Skin epidermis (tissue), 12 donors: ENCODE measurements around the gene SPATC1L.
"Not testable (repeated sequence)": the region's sequence is repeated elsewhere in the genome, so short reads cannot be mapped to it uniquely, and the experiment has no call there.

Experiments used
- H3K27ac ChIP-seq, 21 experiments: fragments of 200-600 bp; sonication (generic) in 11 of 21; one replicate each; pipeline ENCODE4 v1.5.0; 2020; ENCODE audit warnings: mild to moderate bottlenecking in 3 of 21, inconsistent platforms in 2 of 21, moderate library complexity in 2 of 21
- H3K4me3 ChIP-seq, 7 experiments: fragments of 200-600 bp; sonication (generic) in 2 of 7; one replicate each; pipeline ENCODE4 v1.5.0; 2020; ENCODE audit warnings: inconsistent platforms in 2 of 7, mild to moderate bottlenecking in 2 of 7, moderate library complexity in 1 of 7

SPATC1L gene

GRCh38 chr21:46154155-46154954 is 29.9 kb downstream of the SPATC1L start:
- Histone ChIP-seq H3K27ac (no peak overlapping the region), H3K4me3 (no peak overlapping the region)

- Histone ChIP-seq H3K27ac (no peak overlapping the region), H3K4me3 (no peak overlapping the region)
Observed at GRCh38 chr21:46153247-46154154, 30.8 kb downstream of the SPATC1L start.

- Histone ChIP-seq H3K27ac (no peak overlapping the region), H3K4me3 (no peak overlapping the region)
Observed at GRCh38 chr21:46152927-46153246, 31.4 kb downstream of the SPATC1L start.

- no peak overlapping the region for H3K4me3 ChIP-seq
- H3K27ac ChIP-seq, result no peak overlapping the region
Observed at GRCh38 chr21:46151989-46152926, 32.0 kb downstream of the SPATC1L start.

- no peak overlapping the region for H3K27ac ChIP-seq
- H3K4me3 ChIP-seq, result no peak overlapping the region
Observed at GRCh38 chr21:46151261-46151988, 32.8 kb downstream of the SPATC1L start.

GRCh38 chr21:46150491-46151121 is 33.7 kb downstream of the SPATC1L start:
- no peak overlapping the region for H3K27ac ChIP-seq

GRCh38 chr21:46150073-46150472 is 34.2 kb downstream of the SPATC1L start:
- Histone ChIP-seq H3K4me3 (no peak overlapping the region), H3K27ac (no peak overlapping the region)

More at GRCh38 chr21:46150491-46151121, 33.7 kb downstream of the SPATC1L start:
- H3K4me3 ChIP-seq, result no peak overlapping the region

- Histone ChIP-seq H3K27ac (no peak overlapping the region), H3K4me3 (no peak overlapping the region)
Observed at GRCh38 chr21:46149205-46149901, 34.9 kb downstream of the SPATC1L start.

GRCh38 chr21:46148106-46148505 is 36.2 kb downstream of the SPATC1L start:
- Histone ChIP-seq H3K4me3 (no peak overlapping the region), H3K27ac (no peak overlapping the region)

- not testable (repeated sequence) for H3K27ac ChIP-seq, H3K4me3 ChIP-seq
Observed at GRCh38 chr21:46147429-46147828, 36.8 kb downstream of the SPATC1L start.

GRCh38 chr21:46146856-46147255 is 37.4 kb downstream of the SPATC1L start:
- Histone ChIP-seq H3K27ac (no peak overlapping the region), H3K4me3 (no peak overlapping the region)

GRCh38 chr21:46145840-46146691 is 38.2 kb downstream of the SPATC1L start:
- H3K27ac ChIP-seq, result no peak overlapping the region
- no peak overlapping the region for H3K4me3 ChIP-seq

GRCh38 chr21:46145159-46145839 is 39.0 kb downstream of the SPATC1L start:
- no peak overlapping the region for H3K27ac ChIP-seq
- no peak overlapping the region for H3K4me3 ChIP-seq

GRCh38 chr21:46144464-46145070 is 39.7 kb downstream of the SPATC1L start:
- H3K4me3 ChIP-seq, result no peak overlapping the region
- no peak overlapping the region for H3K27ac ChIP-seq

GRCh38 chr21:46142582-46143473 is 41.4 kb downstream of the SPATC1L start:
- H3K4me3 ChIP-seq, result no peak overlapping the region
- H3K27ac ChIP-seq, result peak overlapping the region in 1 of 21 experiments; percentile 55
